SK-N-SH treated with all-trans-retinoic acid at 6 μM for 48 hours (cell line): ENCODE data around the gene RFX4.

Experiments
- CREB5 ChIP-seq: fragments of 250-450 bp; sonication (Bioruptor Pico); IDR thresholded peaks from 2 replicates; pipeline ENCODE4 v1.5.1; 2020; ENCODE audit warnings: low read depth, mild to moderate bottlenecking, moderate library complexity
- ESRRG ChIP-seq: fragments of 250-450 bp; sonication (Bioruptor Pico); IDR thresholded peaks from 2 replicates; pipeline ENCODE4 v1.6.1; 2021; ENCODE audit warnings: mild to moderate bottlenecking
- GLIS3 ChIP-seq: fragments of 250-450 bp; sonication (Bioruptor Pico); IDR thresholded peaks from 2 replicates; pipeline ENCODE4 v1.5.0; 2020; ENCODE audit warnings: mild to moderate bottlenecking, moderate library complexity
- PATZ1 ChIP-seq: fragments of 250-450 bp; sonication (Bioruptor Pico); IDR thresholded peaks from 2 replicates; pipeline ENCODE4 v1.8.0; 2020; ENCODE audit warnings: mild to moderate bottlenecking, moderate library complexity, borderline replicate concordance
- SNAI2 ChIP-seq: fragments of 250-450 bp; sonication (Bioruptor Pico); IDR thresholded peaks from 2 replicates; pipeline ENCODE4 v1.5.0; 2020; ENCODE audit warnings: mild to moderate bottlenecking, moderate library complexity
- TCF4 ChIP-seq: fragments of 250-450 bp; sonication (Bioruptor Pico); IDR thresholded peaks from 2 replicates; pipeline ENCODE4 v1.8.0; 2021; ENCODE audit warnings: mild to moderate bottlenecking, moderate library complexity, borderline replicate concordance
- TSHZ2 ChIP-seq: fragments of 250-450 bp; sonication (Bioruptor Pico); IDR thresholded peaks from 2 replicates; pipeline ENCODE4 v1.5.0; 2020; ENCODE audit warnings: mild to moderate bottlenecking, moderate library complexity
- ZNF565 ChIP-seq: fragments of 450-650 bp; formaldehyde crosslinking; conservative IDR thresholded peaks from 2 replicates; pipeline ENCODE4 v1.5.0; 2020; ENCODE audit warnings: low read depth, mild to moderate bottlenecking, moderate library complexity

DNA sequence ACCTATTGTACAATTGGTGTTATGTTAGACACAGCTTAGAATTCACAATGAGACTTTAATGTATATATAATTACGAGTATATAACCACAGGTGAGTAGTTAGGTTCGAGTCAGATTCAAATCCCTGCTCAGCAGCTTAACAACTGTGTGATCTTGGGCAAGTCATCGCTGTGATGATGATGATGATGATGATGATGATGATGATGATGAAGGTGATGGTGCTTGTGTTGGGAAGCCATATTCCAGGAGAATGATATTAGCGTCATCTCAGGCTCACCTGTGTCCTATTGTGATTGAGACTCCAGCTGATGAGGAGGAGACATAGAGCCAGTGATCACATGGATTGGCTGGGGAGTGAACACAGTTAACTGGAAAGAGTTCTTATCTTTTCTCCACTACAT lies 16.5 kb downstream of the RFX4 start:
- TF ChIP-seq ESRRG (CRISPR knock-in tag) (no peak), PATZ1 (no peak), TSHZ2 (no peak), CREB5 (CRISPR knock-in tag) (no peak), SNAI2 (CRISPR knock-in tag) (no peak), TCF4 (CRISPR knock-in tag) (no peak), GLIS3 (CRISPR knock-in tag) (no peak), ZNF565 (CRISPR knock-in tag) (no peak)
